CD4-positive, alpha-beta T cell treated with Interferon alpha-2 for 1 hour (primary cell): ENCODE data around the gene MINDY1.
A peak's percentile ranks its signal among the peaks of the same experiment; 100 is the strongest.

ENCODE experiments used
- DNase-seq, 2 donors: peaks; one replicate each; pipeline ENCODE4 v3.0.0-alpha.2; 2020 to 2022

The MINDY1 gene, protein sequence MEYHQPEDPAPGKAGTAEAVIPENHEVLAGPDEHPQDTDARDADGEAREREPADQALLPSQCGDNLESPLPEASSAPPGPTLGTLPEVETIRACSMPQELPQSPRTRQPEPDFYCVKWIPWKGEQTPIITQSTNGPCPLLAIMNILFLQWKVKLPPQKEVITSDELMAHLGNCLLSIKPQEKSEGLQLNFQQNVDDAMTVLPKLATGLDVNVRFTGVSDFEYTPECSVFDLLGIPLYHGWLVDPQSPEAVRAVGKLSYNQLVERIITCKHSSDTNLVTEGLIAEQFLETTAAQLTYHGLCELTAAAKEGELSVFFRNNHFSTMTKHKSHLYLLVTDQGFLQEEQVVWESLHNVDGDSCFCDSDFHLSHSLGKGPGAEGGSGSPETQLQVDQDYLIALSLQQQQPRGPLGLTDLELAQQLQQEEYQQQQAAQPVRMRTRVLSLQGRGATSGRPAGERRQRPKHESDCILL

GRCh38 chr1:151006327-151007052, at the start of gene MINDY1:
MINDY1 (minus strand) TSS chr1:151006902; CDS start chr1:151002617, 4,285 bp downstream.
- DNase-seq, result peak; percentile 45 to 49

- peak; percentile 42 to 77 for DNase-seq
Measured at GRCh38 chr1:151056149-151056548, 49.4 kb upstream of the MINDY1 start.

- peak in 1 of 2 donors; percentile 23 for DNase-seq
Measured at GRCh38 chr1:151055581-151055980, 48.9 kb upstream of the MINDY1 start.

GRCh38 chr1:151054971-151055547, 48.4 kb upstream of the MINDY1 start:
- DNase-seq, result no peak

DNA sequence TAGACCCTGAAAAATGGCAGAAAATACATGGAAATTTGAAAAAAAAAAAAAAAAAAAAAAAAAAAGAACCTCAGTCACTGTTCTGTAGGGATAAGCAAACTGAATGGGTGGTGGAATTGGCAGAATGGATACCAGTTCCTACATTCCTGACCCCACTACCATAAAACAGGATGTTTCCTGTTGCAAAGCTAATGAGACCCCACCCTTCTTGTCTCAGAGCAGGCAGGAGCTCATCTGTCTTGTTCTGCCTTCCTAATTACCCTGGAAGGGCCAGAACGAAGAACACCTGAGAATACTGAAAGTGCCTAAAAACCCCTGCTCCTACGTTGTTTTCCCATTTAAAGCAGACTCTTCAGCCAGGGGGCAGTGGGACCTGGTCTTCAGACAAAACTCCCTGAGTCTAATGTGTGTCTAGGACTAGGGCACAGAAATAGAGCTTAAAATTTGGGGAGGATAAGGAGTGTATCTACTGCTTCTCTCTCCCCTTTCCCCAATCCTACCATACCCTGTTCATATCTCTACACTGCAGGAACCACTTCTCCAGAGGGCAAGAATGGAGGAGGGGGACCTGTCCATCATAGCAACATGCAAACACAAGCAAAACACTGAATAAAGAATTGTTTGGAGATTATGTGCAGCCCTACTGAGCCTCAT, 44.8 kb upstream of the MINDY1 start:
- no peak for DNase-seq

DNA sequence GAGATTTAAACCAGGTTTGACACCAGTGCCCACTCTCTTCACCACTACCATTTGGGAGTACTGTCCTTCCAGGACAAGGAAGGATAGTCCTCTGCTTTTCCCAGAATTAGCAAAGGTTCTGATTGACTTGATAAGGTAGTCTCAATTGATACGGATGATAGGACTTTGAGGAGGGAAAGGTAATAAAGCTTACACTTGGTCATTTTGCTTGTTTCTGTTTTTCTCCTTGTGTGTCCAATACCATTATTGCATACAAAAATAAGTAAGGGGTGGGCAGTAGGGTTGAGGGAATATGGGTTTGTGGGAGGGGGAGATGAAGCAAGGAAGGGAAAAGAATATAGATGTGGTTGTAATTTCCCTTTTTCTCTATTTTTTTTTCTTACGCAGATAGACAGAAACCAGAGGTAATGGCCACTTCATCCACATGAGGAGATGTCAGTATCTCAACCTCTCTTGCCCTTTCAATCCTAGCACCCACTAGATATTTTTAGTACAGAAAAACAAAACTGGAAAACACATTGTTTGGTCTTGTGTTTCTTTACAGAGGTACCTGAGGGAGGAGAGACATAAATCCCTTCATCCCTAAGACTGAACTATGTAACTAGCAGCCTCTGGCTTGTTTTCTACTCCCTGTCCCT, 43.5 kb upstream of the MINDY1 start:
- DNase-seq, result no peak

DNA sequence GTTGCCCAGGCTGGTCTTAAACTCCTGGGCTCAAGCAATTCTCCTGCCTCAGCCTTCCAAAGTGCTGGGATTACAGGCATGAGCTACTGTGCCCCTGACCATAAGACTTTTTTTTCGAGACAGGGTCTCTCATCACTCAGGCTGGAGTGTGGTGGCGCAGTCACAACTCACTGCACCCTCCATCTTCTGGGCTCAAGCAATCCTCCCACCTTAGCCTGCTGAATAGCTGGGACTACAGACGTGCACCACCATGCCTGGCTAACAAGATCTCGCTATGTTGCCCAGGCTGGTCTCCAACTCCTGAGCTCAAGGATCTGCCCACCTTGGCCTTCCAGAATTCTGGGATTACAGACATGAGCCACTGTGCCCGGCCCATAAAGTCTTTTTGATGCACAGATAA, 42.8 kb upstream of the MINDY1 start:
- DNase-seq, result peak in 1 of 2 donors; percentile 17

GRCh38 chr1:151048645-151049032, 41.9 kb upstream of the MINDY1 start:
- no peak for DNase-seq

GRCh38 chr1:151047925-151048644, 41.4 kb upstream of the MINDY1 start:
- DNase-seq, result peak; percentile 59 to 72

DNA sequence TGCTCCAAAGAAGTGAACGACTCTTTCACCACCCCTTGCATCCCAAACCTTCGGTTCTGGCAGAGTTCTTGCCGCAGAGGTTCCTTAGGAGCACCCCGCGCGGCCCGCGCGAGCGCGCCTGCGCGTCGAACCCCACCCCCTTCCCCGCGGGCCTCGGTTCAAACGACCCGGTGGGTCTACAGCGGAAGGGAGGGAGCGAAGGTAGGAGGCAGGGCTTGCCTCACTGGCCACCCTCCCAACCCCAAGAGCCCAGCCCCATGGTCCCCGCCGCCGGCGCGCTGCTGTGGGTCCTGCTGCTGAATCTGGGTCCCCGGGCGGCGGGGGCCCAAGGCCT, 40.9 kb upstream of the MINDY1 start, which contains the start of gene C1orf56:
Gene C1orf56, plus strand, starts transcription at position 161 of the 334 bp plus-strand sequence. Its CDS starts 97 bp downstream, at position 258.
- DNase-seq, result peak; percentile 54 to 73

DNA sequence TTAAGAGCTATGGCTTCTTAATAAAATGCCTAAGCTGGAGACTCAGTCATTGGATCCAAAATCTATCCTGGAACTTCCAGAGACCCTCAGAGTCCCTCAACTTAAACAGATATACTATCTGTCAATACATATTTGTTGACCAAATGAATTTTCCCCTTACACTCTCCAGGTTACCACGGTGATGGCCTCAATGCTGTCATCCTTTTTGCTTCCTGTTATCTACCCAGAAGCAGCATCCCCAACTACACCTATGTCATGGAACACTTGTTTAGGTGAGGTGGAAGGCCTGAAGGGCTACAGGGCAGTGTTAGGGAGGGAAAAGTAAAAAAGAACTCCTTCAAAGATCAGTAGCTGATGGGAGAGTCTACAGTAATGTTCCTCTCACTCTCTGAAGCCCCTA, 36.5 kb upstream of the MINDY1 start:
- peak in 1 of 2 donors; percentile 26 for DNase-seq

DNA sequence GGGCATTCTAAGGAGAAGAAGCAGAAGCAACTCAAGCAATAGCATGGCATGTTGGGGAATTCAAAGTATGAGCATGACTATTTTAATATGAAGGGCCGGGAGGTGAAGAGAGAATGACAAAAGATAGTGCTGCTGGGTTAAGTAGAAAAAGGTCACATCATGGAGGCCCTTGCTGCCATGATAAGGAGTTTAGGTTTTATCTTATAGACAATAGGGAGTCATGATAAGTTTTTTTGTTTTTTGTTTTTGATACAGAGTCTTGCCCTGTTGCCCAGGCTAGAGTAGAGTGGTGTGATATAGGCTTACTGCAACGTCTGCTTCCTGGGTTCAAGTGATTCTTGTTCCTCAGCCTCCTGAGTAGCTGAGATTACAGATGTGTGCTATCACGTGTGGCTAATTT, 32.8 kb upstream of the MINDY1 start:
- no peak for DNase-seq

DNA sequence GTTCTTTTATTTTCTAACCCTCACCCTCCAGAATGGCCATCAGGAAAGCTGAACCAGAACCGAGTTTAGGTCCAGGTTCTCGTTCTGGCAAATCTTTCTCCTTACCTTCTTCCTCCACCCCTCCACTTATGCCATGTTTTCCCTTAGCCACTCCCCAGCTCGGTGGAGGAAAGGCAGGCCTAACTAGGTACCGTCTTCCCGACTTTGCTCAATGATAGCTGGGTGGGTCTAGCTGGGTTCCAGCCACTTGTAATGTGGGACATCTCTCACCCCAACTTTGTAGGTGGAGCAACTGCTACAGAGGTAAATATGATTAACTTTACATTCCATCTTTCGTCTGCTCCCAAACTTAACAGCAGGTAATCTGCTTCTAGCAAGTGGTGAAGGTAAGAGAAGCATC, 30.3 kb upstream of the MINDY1 start:
- DNase-seq, result no peak

GRCh38 chr1:151036356-151036755, 29.7 kb upstream of the MINDY1 start, which contains the start of gene BNIPL:
BNIPL (plus strand) TSS chr1:151036586; CDS start chr1:151036726, 140 bp downstream.
- DNase-seq, result no peak

DNA sequence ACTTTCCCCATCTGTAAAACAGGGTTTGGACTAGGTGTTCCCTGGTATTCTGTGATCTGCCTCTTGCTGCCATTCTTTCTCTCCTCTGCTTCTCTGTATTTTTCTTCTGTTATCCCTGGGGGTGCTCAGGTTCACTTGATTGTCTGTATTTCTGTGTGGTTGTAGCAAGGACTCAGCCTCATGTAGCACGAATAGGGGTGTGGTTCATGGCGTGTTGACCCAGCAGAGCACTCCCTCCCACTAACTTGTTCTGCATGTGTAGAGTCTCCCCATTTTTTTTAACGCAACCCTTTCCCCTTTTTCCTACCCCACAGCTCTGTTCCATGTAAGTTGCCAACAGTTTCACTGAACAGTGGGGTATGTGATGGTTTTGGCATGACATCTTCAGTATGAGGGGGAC, 28.5 kb upstream of the MINDY1 start:
- no peak for DNase-seq

DNA sequence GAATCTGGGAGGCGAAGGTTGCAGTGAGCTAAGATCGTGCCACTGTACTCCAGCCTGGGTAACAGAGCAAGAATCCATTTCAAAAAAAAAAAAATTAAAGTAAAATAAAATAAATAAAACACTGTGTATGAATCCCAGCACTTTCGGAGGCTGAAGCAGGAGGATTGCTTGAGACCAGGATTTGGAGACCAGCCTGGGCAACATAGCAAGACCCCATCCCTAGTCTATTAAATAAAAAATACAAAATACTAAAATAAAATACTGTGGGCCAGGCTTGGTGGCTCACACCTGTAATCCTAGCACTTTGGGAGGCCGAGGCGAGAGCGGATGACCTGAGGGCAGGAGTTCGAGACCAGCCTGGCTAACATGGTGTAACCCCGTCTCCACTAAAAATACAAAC, 25.5 kb upstream of the MINDY1 start:
- no peak for DNase-seq

DNA sequence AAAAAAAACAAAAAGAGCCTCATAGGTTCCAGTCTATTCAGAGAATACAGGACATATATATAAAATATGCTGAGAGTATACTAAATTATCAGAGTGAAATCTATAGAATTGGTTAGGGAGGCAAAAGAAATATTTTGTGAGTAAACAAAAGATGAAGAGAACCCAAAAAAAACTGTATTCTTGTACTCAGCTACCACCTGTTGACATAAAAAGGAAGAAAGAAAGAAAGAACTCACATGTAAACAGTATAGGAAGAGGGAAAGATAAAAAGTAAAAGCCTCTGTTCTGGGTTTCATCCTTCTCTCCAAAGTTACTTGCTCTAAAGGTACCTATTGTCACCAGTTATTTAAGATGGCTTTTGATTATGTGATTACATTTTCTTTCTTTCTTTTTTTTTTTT, 19.8 kb upstream of the MINDY1 start:
- no peak for DNase-seq

GRCh38 chr1:151024540-151025146, 17.9 kb upstream of the MINDY1 start:
- DNase-seq, result peak; percentile 87 to 91

- no peak for DNase-seq
Measured at GRCh38 chr1:151013518-151013917, 6.8 kb upstream of the MINDY1 start.

DNA sequence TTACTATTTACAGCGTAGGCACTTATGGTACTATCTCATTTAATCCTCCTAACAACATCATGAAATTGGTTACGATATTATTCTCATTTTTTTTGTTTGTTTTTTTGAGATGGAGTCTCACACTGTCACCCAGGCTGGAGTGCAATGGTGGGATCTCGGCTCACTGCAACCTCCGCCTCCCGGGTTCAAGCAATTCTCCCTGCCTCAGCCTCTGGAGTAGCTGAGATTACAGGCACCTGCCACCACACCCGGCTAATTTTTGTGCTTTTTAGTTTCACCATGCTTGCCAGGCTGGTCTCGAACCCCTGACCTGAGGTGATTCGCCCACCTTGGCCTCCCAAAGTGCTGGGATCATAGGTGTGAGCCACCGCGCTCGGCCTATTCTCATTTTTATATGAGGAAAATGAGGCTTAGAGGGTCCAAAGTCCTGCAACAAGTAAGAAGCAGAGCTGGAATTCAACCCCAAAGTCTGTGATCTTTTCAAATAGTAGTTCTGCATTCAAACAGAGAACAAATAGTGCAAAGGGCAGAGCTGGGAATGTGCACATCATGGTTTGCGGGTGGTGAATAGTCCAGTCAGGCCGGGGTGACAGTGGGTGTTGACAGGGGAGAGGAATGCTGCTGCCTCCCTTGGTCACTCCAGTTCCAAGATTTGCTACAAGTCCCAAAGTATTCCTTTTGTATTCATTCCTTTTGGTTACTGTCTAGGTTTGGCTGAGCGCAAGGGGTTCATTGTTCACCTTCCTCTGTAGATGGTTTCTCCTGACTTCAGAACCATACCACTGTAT, 6.2 kb upstream of the MINDY1 start:
- no peak for DNase-seq
